HG02840 (cell line): ENCODE measurements around the gene ODAM.
"Not testable (repeated sequence)": the region's sequence is repeated elsewhere in the genome, so short reads cannot be mapped to it uniquely, and the experiment has no call there.

Source experiments
- ATAC-seq: cut with Tn5 transposase; IDR thresholded peaks from one replicate; pipeline ENCODE4 v1.9.1; 2021; ENCODE audit warnings: mild to moderate bottlenecking, moderate library complexity, moderate number of reproducible peaks; ENCODE audit not compliant: unreplicated experiment, low FRiP score

The ODAM gene

GRCh38 chr4:70195425-70195824 lies at the start of gene ODAM:
Gene ODAM (plus strand): TSS chr4:70195725. CDS start chr4:70196544, 819 bp downstream.
- ATAC-seq, result no peak

- ATAC-seq, result no peak
Measured at GRCh38 chr4:70151271-70151670, 44.3 kb upstream of the ODAM start.

- ATAC-seq, result no peak
Measured at GRCh38 chr4:70152088-70152487, 43.4 kb upstream of the ODAM start.

- no peak for ATAC-seq
Measured at GRCh38 chr4:70153937-70154336, 41.6 kb upstream of the ODAM start, which contains the start of gene PRR27. Gene PRR27 (plus strand): TSS chr4:70154237. CDS start chr4:70154376, 139 bp downstream.

GRCh38 chr4:70158576-70158975 lies 36.9 kb upstream of the ODAM start:
- ATAC-seq, result no peak

- ATAC-seq, result no peak
Measured at GRCh38 chr4:70177090-70177489, 18.4 kb upstream of the ODAM start.

- no peak for ATAC-seq
Measured at GRCh38 chr4:70178075-70178660, 17.4 kb upstream of the ODAM start.

GRCh38 chr4:70179811-70180210 lies 15.7 kb upstream of the ODAM start:
- ATAC-seq, result no peak

GRCh38 chr4:70181864-70182263 lies 13.7 kb upstream of the ODAM start:
- no peak for ATAC-seq

- ATAC-seq, result no peak
Measured at GRCh38 chr4:70182517-70183167, 12.9 kb upstream of the ODAM start.

- ATAC-seq, result peak; percentile 68
Measured at GRCh38 chr4:70183168-70183939, 12.2 kb upstream of the ODAM start.

GRCh38 chr4:70183940-70184246 lies 11.6 kb upstream of the ODAM start:
- no peak for ATAC-seq

GRCh38 chr4:70187216-70187615 lies 8.3 kb upstream of the ODAM start:
- ATAC-seq, result no peak

- ATAC-seq, result no peak
Measured at GRCh38 chr4:70190579-70190978, 4.9 kb upstream of the ODAM start.

GRCh38 chr4:70191647-70192046 lies 3.9 kb upstream of the ODAM start:
- no peak for ATAC-seq

GRCh38 chr4:70192895-70193294 lies 2.6 kb upstream of the ODAM start:
- ATAC-seq, result no peak

GRCh38 chr4:70196857-70197256 lies 1.3 kb downstream of the ODAM start:
- no peak for ATAC-seq

GRCh38 chr4:70197842-70198241 lies 2.3 kb downstream of the ODAM start:
- no peak for ATAC-seq

- no peak for ATAC-seq
Measured at GRCh38 chr4:70203601-70204000, 8.1 kb downstream of the ODAM start.

GRCh38 chr4:70212752-70213151 lies 17.2 kb downstream of the ODAM start:
- ATAC-seq, result not testable (repeated sequence)

- ATAC-seq, result not testable (repeated sequence)
Measured at GRCh38 chr4:70216109-70216508, 20.6 kb downstream of the ODAM start.

GRCh38 chr4:70216550-70216949 lies 21.0 kb downstream of the ODAM start:
- not testable (repeated sequence) for ATAC-seq
